Erythroblast (primary cell): Measurements from ENCODE around the gene POLR3E.

Source experiments
- GATA1 ChIP-seq: IDR thresholded peaks from 2 replicates; pipeline ENCODE4 v1.6.1; 2011; ENCODE audit warnings: low read depth, mild to moderate bottlenecking, control low read depth, low read length, moderate library complexity
- POLR2A ChIP-seq: IDR thresholded peaks from 2 replicates; pipeline ENCODE4 v1.6.1; 2011; ENCODE audit warnings: mild to moderate bottlenecking, low read length

- TF ChIP-seq POLR2A = no peak
- no peak for TF ChIP-seq GATA1
These were observed 26.2 kb downstream of the POLR3E start for GRCh38 chr16:22323173-22323958.
